Transverse colon (tissue), 4 donors: Measurements from ENCODE around the gene TMCC3. TPM values are rescaled to one million over a fixed set of nuclear protein-coding genes. Genes with fewer than 3 reads are reported as not detected.

Experiments
- DNase-seq: peaks from one replicate; pipeline ENCODE4 v3.0.0-alpha.2; 2019
- H3K27ac ChIP-seq, 4 donors: fragments of 200-600 bp; sonication (generic); 2 replicates each; pipeline ENCODE4 v1.5.1; 2016 to 2018; ENCODE audit warnings: inconsistent platforms in 4 of 4
- H3K27me3 ChIP-seq: fragments of 200-600 bp; sonication (generic); 2 replicates; pipeline ENCODE4 v1.5.1; 2017; ENCODE audit warnings: inconsistent platforms
- H3K36me3 ChIP-seq, 4 donors: fragments of 200-600 bp; sonication (generic); 2 replicates each; pipeline ENCODE4 v1.5.1; 2017 to 2019; ENCODE audit warnings: inconsistent platforms in 4 of 4
- H3K4me1 ChIP-seq, 4 donors: fragments of 200-600 bp; sonication (generic); 2 replicates each; pipeline ENCODE4 v1.5.1; 2017 to 2020; ENCODE audit warnings: inconsistent platforms in 4 of 4
- H3K4me3 ChIP-seq, 4 donors: fragments of 200-600 bp; sonication (generic); 1 replicate in 1 of 4; 2 replicates in 3 of 4; pipeline versions ENCODE4 v1.5.1 to v1.6.1; 2017 to 2019; ENCODE audit warnings: inconsistent platforms in 4 of 4
- H3K9me3 ChIP-seq, 2 donors: fragments of 200-600 bp; sonication (generic); 2 replicates each; pipeline ENCODE4 v1.5.1; 2017 to 2019; ENCODE audit warnings: inconsistent platforms in 2 of 2
- CTCF ChIP-seq, 5 experiments: fragments of 200-600 bp in 3 of 5; fragments of 450-650 bp in 2 of 5; sonication (generic) in 3 of 5; IDR thresholded peaks; 1 replicate in 2 of 5; 2 replicates in 3 of 5; pipeline ENCODE4 v1.5.1; 2016 to 2017; ENCODE audit warnings: antibody characterized with exemption in 5 of 5, inconsistent platforms in 3 of 5, mild to moderate bottlenecking in 2 of 5, moderate library complexity in 1 of 5
- EP300 ChIP-seq: sonication (generic); formaldehyde crosslinking; IDR thresholded peaks from one replicate; pipeline ENCODE4 v1.6.1; 2017; ENCODE audit warnings: antibody characterized with exemption, low read depth
- POLR2A ChIP-seq: fragments of 450-650 bp; IDR thresholded peaks from one replicate; pipeline ENCODE4 v1.6.1; 2016; ENCODE audit warnings: antibody characterized with exemption, mild to moderate bottlenecking, moderate library complexity
- POLR2AphosphoS5 ChIP-seq, 3 donors: sonication (generic); formaldehyde crosslinking; IDR thresholded peaks; one replicate each; pipeline ENCODE4 v1.6.1; 2016; ENCODE audit warnings: antibody characterized with exemption in 3 of 3
- WGBS, 2 donors: methylation state at CpG; one replicate each; pipeline ENCODE4 v1.1.5; 2018; ENCODE audit warnings: low coverage in 1 of 2; 5-methylcytosine and 5-hydroxymethylcytosine counted together
- in situ Hi-C, 4 donors: fragments of 200-750 bp; cut with MboI; loops; one replicate each; pipeline versions ENCODE4 v1.15.0 to v1.15.1; 2017; ENCODE audit warnings: low sequenced_read_pairs in 3 of 4, low pct_ligation_motif_present in 1 of 4, low pct_unique_long_range_greater_than_20kb in 1 of 4
- intact Hi-C: fragments of 100-400 bp; cut with DNase I; formaldehyde crosslinking; loops from one replicate; pipeline ENCODE4 v1.15.1; 2023; ENCODE audit warnings: low total_unique reads
- total RNA-seq, 4 donors: library from RNA; depleted of rRNA; stranded (reverse); fragments of >200 nt; gene quantifications; one replicate each; pipeline ENCODE4 v1.1.0, GENCODE V29; 2016

Gene TMCC3
- total RNA-seq, 4 donors from 2014 or later = 6.4 to 79.3 (median 65.9) TPM

- in situ Hi-C loops = loop anchor here in 2 of 4 donors (5.0 to 10.0 kb wide), 2 partner anchors 398 to 401 kb away; no protein-coding TSS in a partner anchor
- TF ChIP-seq CTCF (IDR thresholded peaks at IDR 0.05) (no peak), EP300 (no peak), POLR2A (no peak), POLR2AphosphoS5 (IDR thresholded peaks at IDR 0.05) (no peak)
Measured at GRCh38 chr12:94535510-94535921, 114.8 kb downstream of the TMCC3 start.

GRCh38 chr12:94534774-94535509 lies 115.4 kb downstream of the TMCC3 start:
- no peaks in the 10 kb centered on the region for H3K36me3 ChIP-seq
- TF ChIP-seq CTCF (IDR thresholded peaks at IDR 0.05) = no peak
- TF ChIP-seq POLR2AphosphoS5 (IDR thresholded peaks at IDR 0.05) = no peak
- TF ChIP-seq POLR2A = no peak
- H3K27me3 ChIP-seq = no peaks in the 10 kb centered on the region
- peaks cover 0 to 4% (median 0%) of the 10 kb centered on the region in 4 donors for H3K4me1 ChIP-seq
- H3K27ac ChIP-seq = no peak overlapping the region
- no peaks in the 10 kb centered on the region for H3K9me3 ChIP-seq
- no peak for DNase-seq
- intact Hi-C loops (loop anchor here (5.0 kb wide), 1 partner anchor 398 kb away; no protein-coding TSS in a partner anchor), in situ Hi-C loops (loop anchor here (5.0 to 10.0 kb wide), 2 partner anchors 398 to 400 kb away; no protein-coding TSS in a partner anchor)
- H3K4me3 ChIP-seq = no peak overlapping the region
- 76 to 81% methylated on average over 10 to 14 of the region's 14 CpGs for WGBS, 2 donors

More at GRCh38 chr12:94535510-94535921, 114.8 kb downstream of the TMCC3 start:
- peaks cover 0 to 4% (median 0%) of the 10 kb centered on the region in 4 donors for H3K4me1 ChIP-seq
- H3K9me3 ChIP-seq = no peaks in the 10 kb centered on the region
- no peaks in the 10 kb centered on the region for H3K36me3 ChIP-seq
- intact Hi-C loops = no loop called here
- H3K27me3 ChIP-seq = no peaks in the 10 kb centered on the region
- no peak overlapping the region for H3K27ac ChIP-seq
- no peak overlapping the region for H3K4me3 ChIP-seq
- DNase-seq = no peak
- 37 to 62% methylated on average over 2 to 7 of the region's 7 CpGs for WGBS, 2 donors

- no peaks in the 10 kb centered on the region for H3K9me3 ChIP-seq
- no peak for DNase-seq
- in situ Hi-C loops (loop anchor here in 3 of 4 donors (5.0 to 10.0 kb wide), 2 partner anchors 397 to 399 kb away; no protein-coding TSS in a partner anchor), intact Hi-C loops (loop anchor here (5.0 kb wide), 1 partner anchor 397 kb away; no protein-coding TSS in a partner anchor)
- no peak overlapping the region for H3K4me3 ChIP-seq
- peaks cover 0 to 4% (median 0%) of the 10 kb centered on the region in 4 donors for H3K4me1 ChIP-seq
- 89 to 90% methylated on average over 4 to 6 of the region's 6 CpGs for WGBS, 2 donors
- no peak overlapping the region for H3K27ac ChIP-seq
- no peaks in the 10 kb centered on the region for H3K27me3 ChIP-seq
- H3K36me3 ChIP-seq = no peaks in the 10 kb centered on the region
- TF ChIP-seq POLR2AphosphoS5 (IDR thresholded peaks at IDR 0.05) = no peak
- no peak for TF ChIP-seq POLR2A
- no peak for TF ChIP-seq EP300
- TF ChIP-seq CTCF (IDR thresholded peaks at IDR 0.05) = no peak
Measured at GRCh38 chr12:94534278-94534677, 116.1 kb downstream of the TMCC3 start.

GRCh38 chr12:94532490-94533422 lies 117.6 kb downstream of the TMCC3 start:
- Histone ChIP-seq H3K36me3 (no peaks in the 10 kb centered on the region), H3K27me3 (no peaks in the 10 kb centered on the region), H3K4me1 (peaks cover 0 to 4% (median 0%) of the 10 kb centered on the region in 4 donors), H3K4me3 (no peak overlapping the region), H3K27ac (no peak overlapping the region), H3K9me3 (no peaks in the 10 kb centered on the region)
- WGBS, 2 donors = 11 to 30% methylated on average over 1 to 16 of the region's 16 CpGs
- peak; percentile 69 for DNase-seq
- intact Hi-C loops = loop anchor here (5.0 kb wide), 1 partner anchor 395 kb away; no protein-coding TSS in a partner anchor
- TF ChIP-seq POLR2AphosphoS5 (IDR thresholded peaks at IDR 0.05) (no peak), CTCF (IDR thresholded peaks at IDR 0.05) (peak; percentile 74 to 83 (median 79))
- in situ Hi-C loops = loop anchor here in 3 of 4 donors (5.0 to 10.0 kb wide), 2 partner anchors 395 to 398 kb away; no protein-coding TSS in a partner anchor
